Hepatocyte (in vitro differentiated cells): ENCODE measurements around the gene TMEM223. TPM values are rescaled to one million over a fixed set of nuclear protein-coding genes. Genes with fewer than 3 reads are reported as not detected.

Experiments
- DNase-seq: peaks from one replicate; pipeline ENCODE4 v3.0.0-alpha.2; 2016; ENCODE audit warnings: low spot score
- H2AFZ ChIP-seq: fragments of 200-600 bp; sonication (generic); 2 replicates; pipeline ENCODE4 v1.6.0; 2016; ENCODE audit warnings: antibody characterized with exemption, mild to moderate bottlenecking
- H3K27ac ChIP-seq: fragments of 200-600 bp; sonication (generic); 2 replicates; pipeline ENCODE4 v1.5.1; 2016; ENCODE audit warnings: mild to moderate bottlenecking
- H3K27me3 ChIP-seq: fragments of 200-600 bp; sonication (generic); 2 replicates; pipeline ENCODE4 v1.6.1; 2016
- H3K36me3 ChIP-seq: fragments of 200-600 bp; sonication (generic); replicated peaks from 2 replicates; pipeline ENCODE4 v1.5.1; 2016; ENCODE audit warnings: low read depth; ENCODE audit not compliant: insufficient read depth
- H3K4me1 ChIP-seq: fragments of 200-600 bp; sonication (generic); 2 replicates; pipeline ENCODE4 v1.5.1; 2016; ENCODE audit warnings: mild to moderate bottlenecking, moderate library complexity; ENCODE audit not compliant: insufficient read depth
- H3K4me2 ChIP-seq: fragments of 200-600 bp; sonication (generic); 2 replicates; pipeline ENCODE4 v1.6.0; 2016
- H3K4me3 ChIP-seq: fragments of 200-600 bp; sonication (generic); 2 replicates; pipeline ENCODE4 v1.5.1; 2016; ENCODE audit warnings: mild to moderate bottlenecking
- H3K79me2 ChIP-seq: fragments of 200-600 bp; sonication (generic); 2 replicates; pipeline ENCODE4 v1.6.0; 2017; ENCODE audit warnings: mild to moderate bottlenecking
- H3K9me2 ChIP-seq: fragments of 200-600 bp; sonication (generic); replicated peaks from 2 replicates; pipeline ENCODE4 v1.6.0; 2017; ENCODE audit warnings: mild to moderate bottlenecking; ENCODE audit not compliant: insufficient read depth
- H3K9me3 ChIP-seq: fragments of 200-600 bp; sonication (generic); 2 replicates; pipeline ENCODE4 v1.5.1; 2016; ENCODE audit warnings: low read depth, mild to moderate bottlenecking
- H4K20me1 ChIP-seq: fragments of 200-600 bp; sonication (generic); 2 replicates; pipeline ENCODE4 v1.6.0; 2016; ENCODE audit warnings: mild to moderate bottlenecking; ENCODE audit not compliant: insufficient read depth, poor library complexity, severe bottlenecking
- CTCF ChIP-seq: fragments of 200-600 bp; sonication (generic); IDR thresholded peaks from 2 replicates; pipeline ENCODE4 v1.5.1; 2016; ENCODE audit warnings: antibody characterized with exemption, mild to moderate bottlenecking; ENCODE audit not compliant: poor library complexity
- EZH2 ChIP-seq: fragments of 200-600 bp; sonication (generic); IDR thresholded peaks from 2 replicates; pipeline ENCODE4 v1.6.1; 2016; ENCODE audit warnings: antibody characterized with exemption, mild to moderate bottlenecking, borderline replicate concordance
- EZH2phosphoT487 ChIP-seq: fragments of 200-600 bp; sonication (generic); IDR thresholded peaks from one replicate; pipeline ENCODE4 v1.6.1; 2018; ENCODE audit warnings: antibody characterized with exemption, mild to moderate bottlenecking, low read depth, moderate library complexity; ENCODE audit not compliant: unreplicated experiment, severe bottlenecking
- WGBS: methylation state at CpG from one replicate; pipeline ENCODE4 v1.1.6; 2016; ENCODE audit warnings: low lambda C conversion rate; ENCODE audit errors: missing lambda C conversion rate; 5-methylcytosine and 5-hydroxymethylcytosine counted together
- microRNA-seq: library from miRNA; unstranded; fragments of <30 nt; microRNA quantifications from one replicate; pipeline ENCODE4, GENCODE V29; 2017
- polyA plus RNA-seq: library from polyadenylated mRNA; unstranded; fragments of >200 nt; fragmentation: Nextera tagmentation; extraction: Ambion mirVana; gene quantifications from 2 replicates; pipeline ENCODE4 v1.2.1, GENCODE V29; 2016
- small RNA-seq: library from RNA; depleted of rRNA; stranded (forward); fragments of <200 nt; gene quantifications from one replicate; pipeline ENCODE3, GENCODE V24; 2014
- total RNA-seq: library from RNA; depleted of rRNA; stranded (reverse); fragments of >200 nt; gene quantifications from 2 replicates; pipeline ENCODE4 v1.2.3, GENCODE V29; 2014

TMEM223 gene
- total and polyA plus RNA-seq, 2 experiments from 2014 or later: 28.4 to 30.3 TPM

- no peaks in the 10 kb centered on the region for H3K9me2 ChIP-seq
- DNase-seq: no peak
- no peaks in the 10 kb centered on the region for H3K9me3 ChIP-seq
- no peaks in the 10 kb centered on the region for H3K27me3 ChIP-seq
- no peaks in the 10 kb centered on the region for H4K20me1 ChIP-seq
- 90% methylated on average over 9 of the region's 9 CpGs for WGBS
- no peak overlapping the region for H2AFZ ChIP-seq
- peaks cover 24% of the 10 kb centered on the region for H3K79me2 ChIP-seq
- H3K4me1 ChIP-seq: peaks cover 4% of the 10 kb centered on the region
- TF ChIP-seq EZH2 (no peak), EZH2phosphoT487 (no peak), CTCF (no peak)
- no peak overlapping the region for H3K27ac ChIP-seq
- no peaks in the 10 kb centered on the region for H3K36me3 ChIP-seq
- H3K4me3 ChIP-seq: no peak overlapping the region
- H3K4me2 ChIP-seq: no peak overlapping the region
Observed at GRCh38 chr11:62747475-62748160, 44.2 kb downstream of the TMEM223 start.

Small RNAs within 50 kb of the gene (microRNA-seq; reads per million reads assigned to microRNA genes)
- 4.5 reads per million, percentile 5 among the genes with 10 or more reads in this experiment for gene MIR6514
- gene MIR6748: not detected

Small RNAs within 50 kb of the gene (small RNA-seq; reads per million reads assigned to genes)
- gene MIR6514: 0.56 reads per million, percentile 45 among the genes with 10 or more reads in this experiment
- gene RNU6-118P: not detected

Other genes with a start within 250 kb of the TMEM223 start
Only the 30 nearest of the 31 such genes appear.
- 1,612 and 1,634 TPM in 2 replicates for gene EEF1G, start 218.1 kb downstream of the TMEM223 start, total RNA-seq
- 501 and 526 TPM in 2 replicates for gene EEF1G, start 218.1 kb downstream of the TMEM223 start, polyA plus RNA-seq
- gene TUT1, start 200.5 kb downstream of the TMEM223 start, total RNA-seq: 6.7 and 11.7 TPM in 2 replicates
- gene TUT1, start 200.5 kb downstream of the TMEM223 start, polyA plus RNA-seq: 14.2 and 16.5 TPM in 2 replicates
- gene MTA2, start 190.1 kb downstream of the TMEM223 start, total RNA-seq: 46.8 and 53.1 TPM in 2 replicates
- gene MTA2, start 190.1 kb downstream of the TMEM223 start, polyA plus RNA-seq: 17.1 and 25.6 TPM in 2 replicates
- 18.3 and 21.6 TPM in 2 replicates for gene EML3, start 179.2 kb downstream of the TMEM223 start, total RNA-seq
- gene EML3, start 179.2 kb downstream of the TMEM223 start, polyA plus RNA-seq: 22.6 and 51.0 TPM in 2 replicates
- gene ROM1, start 178.7 kb downstream of the TMEM223 start, total RNA-seq: 1.5 and 1.9 TPM in 2 replicates
- gene ROM1, start 178.7 kb downstream of the TMEM223 start, polyA plus RNA-seq: 2.1 and 3.2 TPM in 2 replicates
- 32.3 and 34.4 TPM in 2 replicates for gene B3GAT3, start 170.0 kb downstream of the TMEM223 start, total RNA-seq
- 59.6 and 61.4 TPM in 2 replicates for gene B3GAT3, start 170.0 kb downstream of the TMEM223 start, polyA plus RNA-seq
- 251 and 254 TPM in 2 replicates for gene GANAB, start 145.4 kb downstream of the TMEM223 start, total RNA-seq
- gene GANAB, start 145.4 kb downstream of the TMEM223 start, polyA plus RNA-seq: 212 and 232 TPM in 2 replicates
- gene INTS5, start 138.7 kb downstream of the TMEM223 start, total RNA-seq: 12.6 and 18.7 TPM in 2 replicates
- 19.1 and 21.1 TPM in 2 replicates for gene INTS5, start 138.7 kb downstream of the TMEM223 start, polyA plus RNA-seq
- 63.7 and 80.4 TPM in 2 replicates for gene C11orf98, start 126.8 kb downstream of the TMEM223 start, total RNA-seq
- gene C11orf98, start 126.8 kb downstream of the TMEM223 start, polyA plus RNA-seq: 116 and 133 TPM in 2 replicates
- gene CSKMT, start 126.7 kb downstream of the TMEM223 start, total RNA-seq: 10.0 and 22.5 TPM in 2 replicates
- 5.7 and 7.1 TPM in 2 replicates for gene CSKMT, start 126.7 kb downstream of the TMEM223 start, polyA plus RNA-seq
- 8.9 and 11.1 TPM in 2 replicates for gene UQCC3, start 120.3 kb downstream of the TMEM223 start, total RNA-seq
- gene UQCC3, start 120.3 kb downstream of the TMEM223 start, polyA plus RNA-seq: 17.0 and 19.0 TPM in 2 replicates
- gene LBHD1, start 119.7 kb downstream of the TMEM223 start, total RNA-seq: 5.4 and 11.2 TPM in 2 replicates
- gene LBHD1, start 119.7 kb downstream of the TMEM223 start, polyA plus RNA-seq: 6.5 and 6.7 TPM in 2 replicates
- 73.0 and 74.1 TPM in 2 replicates for gene UBXN1, start 112.9 kb downstream of the TMEM223 start, total RNA-seq
- 73.2 and 73.8 TPM in 2 replicates for gene UBXN1, start 112.9 kb downstream of the TMEM223 start, polyA plus RNA-seq
- 0.40 and 1.1 TPM in 2 replicates for gene LRRN4CL, start 102.5 kb downstream of the TMEM223 start, total RNA-seq
- 0.15 and 0.41 TPM in 2 replicates for gene LRRN4CL, start 102.5 kb downstream of the TMEM223 start, polyA plus RNA-seq
- 39.3 and 49.2 TPM in 2 replicates for gene BSCL2, start 84.6 kb downstream of the TMEM223 start, total RNA-seq
- 78.7 and 81.0 TPM in 2 replicates for gene BSCL2, start 84.6 kb downstream of the TMEM223 start, polyA plus RNA-seq
- 0.23 and 0.24 TPM in 2 replicates for gene GNG3, start 84.3 kb downstream of the TMEM223 start, total RNA-seq
- gene GNG3, start 84.3 kb downstream of the TMEM223 start, polyA plus RNA-seq: 0.41 and 1.2 TPM in 2 replicates
- gene HNRNPUL2, start 64.5 kb downstream of the TMEM223 start, total RNA-seq: 14.0 and 15.4 TPM in 2 replicates
- gene HNRNPUL2, start 64.5 kb downstream of the TMEM223 start, polyA plus RNA-seq: 2.3 and 3.7 TPM in 2 replicates
- 26.3 and 35.0 TPM in 2 replicates for gene TTC9C, start 63.5 kb downstream of the TMEM223 start, total RNA-seq
- 35.4 and 39.9 TPM in 2 replicates for gene TTC9C, start 63.5 kb downstream of the TMEM223 start, polyA plus RNA-seq
- gene ZBTB3, start 37.8 kb downstream of the TMEM223 start, total RNA-seq: 7.0 and 11.0 TPM in 2 replicates
- 4.0 and 4.3 TPM in 2 replicates for gene ZBTB3, start 37.8 kb downstream of the TMEM223 start, polyA plus RNA-seq
- gene POLR2G, start 30.4 kb downstream of the TMEM223 start, total RNA-seq: 96.5 and 110 TPM in 2 replicates
- 171 and 195 TPM in 2 replicates for gene POLR2G, start 30.4 kb downstream of the TMEM223 start, polyA plus RNA-seq
- 20.5 and 23.2 TPM in 2 replicates for gene TAF6L, start 20.6 kb downstream of the TMEM223 start, total RNA-seq
- 35.9 and 36.0 TPM in 2 replicates for gene TAF6L, start 20.6 kb downstream of the TMEM223 start, polyA plus RNA-seq
- gene TMEM179B, start 4.6 kb downstream of the TMEM223 start, total RNA-seq: 78.0 and 99.1 TPM in 2 replicates
- gene TMEM179B, start 4.6 kb downstream of the TMEM223 start, polyA plus RNA-seq: 163 and 172 TPM in 2 replicates
- 37.2 and 37.6 TPM in 2 replicates for gene NXF1, start 13.4 kb upstream of the TMEM223 start, total RNA-seq
- 71.9 and 91.4 TPM in 2 replicates for gene NXF1, start 13.4 kb upstream of the TMEM223 start, polyA plus RNA-seq
- gene STX5, start 40.0 kb upstream of the TMEM223 start, total RNA-seq: 35.4 and 37.3 TPM in 2 replicates
- gene STX5, start 40.0 kb upstream of the TMEM223 start, polyA plus RNA-seq: 49.7 and 50.4 TPM in 2 replicates
- gene TEX54, start 40.8 kb upstream of the TMEM223 start, total RNA-seq: not detected in 2 replicates
- gene TEX54, start 40.8 kb upstream of the TMEM223 start, polyA plus RNA-seq: 1.8 and 3.5 TPM in 2 replicates
- 28.0 and 30.9 TPM in 2 replicates for gene WDR74, start 47.6 kb upstream of the TMEM223 start, total RNA-seq
- gene WDR74, start 47.6 kb upstream of the TMEM223 start, polyA plus RNA-seq: 28.9 and 34.1 TPM in 2 replicates
- 335 and 573 TPM in 2 replicates for gene SLC3A2, start 88.9 kb upstream of the TMEM223 start, total RNA-seq
- gene SLC3A2, start 88.9 kb upstream of the TMEM223 start, polyA plus RNA-seq: 456 and 476 TPM in 2 replicates
- gene CHRM1, start 129.4 kb upstream of the TMEM223 start, total RNA-seq: not detected in 2 replicates
- gene CHRM1, start 129.4 kb upstream of the TMEM223 start, polyA plus RNA-seq: not detected in 2 replicates
- gene SLC22A6, start 193.0 kb upstream of the TMEM223 start, total RNA-seq: not detected in 2 replicates
- gene SLC22A6, start 193.0 kb upstream of the TMEM223 start, polyA plus RNA-seq: 0.46 TPM in 1 of 2 replicates, not detected in the other
- not detected in 2 replicates for gene SLC22A8, start 223.8 kb upstream of the TMEM223 start, total RNA-seq
- 0.41 TPM in 1 of 2 replicates, not detected in the other for gene SLC22A8, start 223.8 kb upstream of the TMEM223 start, polyA plus RNA-seq